ENCODE results near the gene EYS. TPM values are rescaled to one million over a fixed set of nuclear protein-coding genes. Genes with fewer than 3 reads are reported as not detected.

The EYS gene
- total RNA-seq, 2 experiments from 2014 or later: not detected

DNA sequence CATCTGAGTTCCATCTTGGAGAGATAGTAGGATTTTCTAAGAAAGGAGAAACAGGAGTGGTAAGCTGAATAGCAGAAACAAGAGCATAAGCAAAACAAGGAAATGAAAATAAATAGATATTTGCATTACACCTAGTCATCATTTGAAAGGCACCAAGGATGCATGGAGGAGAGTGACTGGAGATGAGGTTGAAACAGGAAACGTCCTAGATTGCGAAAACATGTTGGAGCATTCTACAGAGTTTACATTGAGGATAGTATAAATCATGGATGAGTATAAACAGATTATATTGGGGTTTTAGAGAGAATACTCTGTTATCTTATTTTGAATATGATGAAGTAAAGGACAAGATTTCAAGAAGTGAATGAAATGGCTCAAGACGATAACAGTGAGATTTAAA lies 507.3 kb downstream of the EYS start:
- peaks cover 6% of the 10 kb centered on the region for H3K9me3 Mint-ChIP-seq (ENCODE audit: low read depth)
- H3K36me3 Mint-ChIP-seq: no peaks in the 10 kb centered on the region
- DNase-seq: no peak
- H3K4me3 Mint-ChIP-seq: no peak overlapping the region
- no peaks in the 10 kb centered on the region for H3K27me3 Mint-ChIP-seq
- no peak overlapping the region for H3K27ac Mint-ChIP-seq
- H3K4me1 Mint-ChIP-seq: no peaks in the 10 kb centered on the region
- ATAC-seq: no peak
- CTCF ChIA-PET: no interaction called here

DNA sequence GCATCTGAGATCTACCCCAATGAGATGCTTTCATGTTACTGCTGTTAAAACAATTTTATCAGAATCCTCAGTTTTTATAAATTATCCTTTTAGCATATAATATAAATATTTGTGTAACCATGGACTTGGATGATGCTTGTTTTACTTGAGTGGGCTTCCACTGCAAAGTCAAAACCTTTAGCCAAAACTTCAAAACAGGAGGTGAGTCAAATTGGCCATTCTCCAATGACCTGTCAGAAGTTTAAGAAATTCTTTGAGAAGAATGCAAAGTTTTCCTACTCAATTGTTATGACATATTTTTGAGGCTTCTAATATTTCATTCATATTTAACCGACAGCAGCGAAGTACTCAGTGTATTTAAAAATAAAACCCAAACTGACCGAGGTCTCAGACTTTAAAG lies 507.9 kb downstream of the EYS start:
- DNase-seq: no peak
- no peak for ATAC-seq
- H3K27me3 Mint-ChIP-seq: no peaks in the 10 kb centered on the region
- no peak overlapping the region for H3K27ac Mint-ChIP-seq
- CTCF ChIA-PET: no interaction called here
- peaks cover 6% of the 10 kb centered on the region for H3K9me3 Mint-ChIP-seq (ENCODE audit: low read depth)
- no peaks in the 10 kb centered on the region for H3K36me3 Mint-ChIP-seq
- no peaks in the 10 kb centered on the region for H3K4me1 Mint-ChIP-seq
- H3K4me3 Mint-ChIP-seq: no peak overlapping the region

DNA sequence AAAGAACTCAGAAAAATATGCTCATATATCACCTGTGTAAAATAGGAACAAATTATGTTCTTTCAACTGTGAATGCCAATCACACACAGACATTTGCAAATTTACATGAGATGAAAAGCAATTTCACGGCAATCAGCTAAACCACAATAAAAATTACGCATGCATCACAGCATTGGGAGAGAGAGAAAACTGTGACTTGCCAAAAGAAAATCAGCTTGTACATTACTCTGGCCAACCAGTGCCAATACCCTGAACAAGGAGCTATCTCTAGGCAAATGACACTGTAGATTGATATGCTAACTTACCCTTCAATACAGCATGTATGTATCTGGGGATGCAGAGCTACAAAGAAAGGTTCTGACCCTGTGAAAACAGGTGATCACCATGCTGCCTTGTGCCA lies 515.6 kb downstream of the EYS start:
- Mint-ChIP-seq H3K4me1 (no peaks in the 10 kb centered on the region), H3K9me3 (ENCODE audit: low read depth) (peaks cover 3% of the 10 kb centered on the region), H3K27ac (no peak overlapping the region), H3K36me3 (no peaks in the 10 kb centered on the region), H3K4me3 (no peak overlapping the region), H3K27me3 (no peaks in the 10 kb centered on the region)
- DNase-seq: no peak
- CTCF ChIA-PET: interaction anchor here (0.7 kb wide), 1 partner anchor 1087 kb away, joined by 3 read pairs; no protein-coding TSS in a partner anchor
- no peak for ATAC-seq

DNA sequence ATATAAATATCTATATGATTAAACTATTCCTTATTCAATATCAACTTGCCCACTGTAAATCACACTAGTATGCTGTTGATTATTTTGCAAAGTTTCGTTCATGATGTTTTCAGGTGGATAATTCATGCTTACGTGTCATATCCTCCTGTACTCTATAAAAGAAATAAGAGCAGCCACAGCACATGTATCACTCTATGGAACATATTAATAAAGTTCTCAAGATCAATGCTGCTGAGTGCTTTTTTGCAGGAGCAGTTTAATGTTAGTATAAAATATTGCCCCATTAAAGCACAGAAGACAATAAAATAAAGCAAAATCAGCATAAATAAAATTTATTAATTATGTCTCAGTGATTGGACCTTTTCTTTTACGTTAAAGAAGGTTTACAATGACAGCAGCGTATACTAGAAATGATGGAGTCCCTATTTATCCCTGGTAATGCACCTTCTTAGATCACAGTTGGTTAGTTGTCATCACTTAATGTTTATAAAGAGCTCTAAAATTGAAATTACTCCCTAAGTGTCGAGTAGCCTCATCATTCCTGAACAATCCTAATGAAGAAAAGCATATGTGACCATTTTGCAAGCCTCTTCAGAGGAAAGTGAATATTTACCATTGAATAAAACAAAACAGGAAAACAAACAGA lies 517.7 kb downstream of the EYS start:
- ATAC-seq: no peak
- CTCF ChIA-PET: no interaction called here
- Mint-ChIP-seq H3K27me3 (no peaks in the 10 kb centered on the region), H3K9me3 (ENCODE audit: low read depth) (peaks cover 3% of the 10 kb centered on the region), H3K27ac (no peak overlapping the region), H3K4me3 (no peak overlapping the region), H3K4me1 (no peaks in the 10 kb centered on the region), H3K36me3 (no peaks in the 10 kb centered on the region)
- DNase-seq: no peak

DNA sequence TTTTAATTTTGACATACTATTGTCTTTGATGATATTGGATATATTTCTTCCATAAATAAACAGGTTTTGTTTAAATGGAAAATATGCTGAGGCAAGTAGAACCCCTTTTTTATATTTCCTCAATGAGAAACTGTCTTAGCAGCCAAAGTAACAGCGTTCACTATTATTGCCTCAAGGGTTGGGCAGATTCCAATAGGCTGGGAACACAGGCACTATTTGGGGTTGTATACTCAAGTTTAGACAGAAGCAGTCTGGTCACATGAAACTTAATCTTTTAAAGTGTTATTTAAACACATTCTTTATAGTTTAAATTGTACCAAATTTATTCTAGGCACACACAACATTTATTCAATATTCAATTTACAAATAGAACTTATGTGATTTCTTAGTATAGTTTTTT lies 520.2 kb downstream of the EYS start:
- DNase-seq (no peak), ATAC-seq (no peak)
- H3K4me3 Mint-ChIP-seq: no peak overlapping the region
- H3K36me3 Mint-ChIP-seq: no peaks in the 10 kb centered on the region
- H3K4me1 Mint-ChIP-seq: no peaks in the 10 kb centered on the region
- H3K9me3 Mint-ChIP-seq (ENCODE audit: low read depth): peaks cover 3% of the 10 kb centered on the region
- no peak overlapping the region for H3K27ac Mint-ChIP-seq
- CTCF ChIA-PET: no interaction called here
- H3K27me3 Mint-ChIP-seq: no peaks in the 10 kb centered on the region

DNA sequence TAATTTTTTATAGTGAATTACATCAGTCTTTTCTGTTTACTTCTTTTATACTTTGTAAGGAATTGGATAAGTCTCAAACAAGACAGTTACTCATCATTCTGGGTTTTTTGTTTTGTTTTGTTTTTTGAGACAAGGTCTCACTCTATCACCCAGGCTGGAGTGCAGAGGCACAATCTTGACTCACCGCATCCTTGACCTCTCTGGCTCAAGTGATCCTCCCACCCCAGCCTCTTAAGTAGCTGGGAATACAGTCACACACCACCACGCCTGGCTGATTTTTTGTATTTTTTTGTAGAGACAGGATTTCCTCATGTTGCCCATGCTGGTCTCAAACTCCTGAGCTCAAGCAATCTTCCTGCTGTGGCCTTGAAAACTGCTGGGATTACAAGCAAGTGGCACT lies 524.3 kb downstream of the EYS start:
- H3K4me1 Mint-ChIP-seq: no peaks in the 10 kb centered on the region

DNA sequence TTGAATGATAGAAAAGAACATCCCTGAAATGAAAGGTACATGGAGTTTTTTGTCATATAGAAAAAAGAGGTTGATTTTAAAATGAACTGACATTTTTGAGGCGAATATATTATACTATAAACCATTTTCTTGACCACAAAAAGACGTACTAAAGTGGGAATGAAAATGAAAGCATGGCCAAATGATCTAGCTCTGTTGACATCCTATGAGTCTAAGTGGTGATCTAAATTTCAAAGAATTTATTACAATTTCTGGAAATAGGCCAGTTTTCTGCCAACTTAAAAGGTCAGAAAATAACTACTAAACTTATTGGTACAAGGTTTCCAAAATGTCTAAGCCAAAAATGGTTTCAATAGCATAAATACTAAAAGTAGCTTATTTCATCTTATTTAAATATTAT lies 536.8 kb downstream of the EYS start:
- Mint-ChIP-seq H3K27me3 (no peaks in the 10 kb centered on the region), H3K4me1 (no peaks in the 10 kb centered on the region), H3K27ac (no peak overlapping the region), H3K9me3 (ENCODE audit: low read depth) (peaks cover 4% of the 10 kb centered on the region), H3K36me3 (no peaks in the 10 kb centered on the region), H3K4me3 (no peak overlapping the region)
- DNase-seq (no peak), ATAC-seq (no peak)
- CTCF ChIA-PET: no interaction called here

More for the DNA sequence above, 524.3 kb downstream of the EYS start:
- ATAC-seq (no peak), DNase-seq (no peak)
- H3K9me3 Mint-ChIP-seq (ENCODE audit: low read depth): no peaks in the 10 kb centered on the region
- H3K36me3 Mint-ChIP-seq: no peaks in the 10 kb centered on the region
- H3K4me3 Mint-ChIP-seq: no peak overlapping the region
- CTCF ChIA-PET: no interaction called here
- no peaks in the 10 kb centered on the region for H3K27me3 Mint-ChIP-seq
- no peak overlapping the region for H3K27ac Mint-ChIP-seq

DNA sequence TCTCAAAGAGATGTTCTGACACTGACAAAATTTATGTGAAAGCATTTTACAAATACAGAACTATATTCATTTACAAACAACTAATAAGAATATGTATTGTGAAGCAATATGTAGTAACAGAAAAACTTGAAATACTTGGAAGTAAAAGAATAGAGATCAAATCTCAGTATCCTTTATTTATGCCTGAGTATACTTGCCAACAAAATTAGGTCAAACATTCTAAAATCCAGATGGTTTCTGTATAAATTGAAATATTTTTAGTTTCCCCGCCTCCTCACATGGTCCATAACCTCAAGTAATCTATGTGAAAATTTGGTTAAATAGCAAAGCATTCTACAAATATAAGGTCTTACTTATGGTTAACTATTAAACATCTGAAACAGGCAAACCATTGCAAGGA lies 545.4 kb downstream of the EYS start:
- Mint-ChIP-seq H3K27me3 (no peaks in the 10 kb centered on the region), H3K36me3 (no peaks in the 10 kb centered on the region), H3K9me3 (ENCODE audit: low read depth) (peaks cover 3% of the 10 kb centered on the region), H3K4me3 (no peak overlapping the region), H3K4me1 (no peaks in the 10 kb centered on the region), H3K27ac (no peak overlapping the region)
- CTCF ChIA-PET: no interaction called here
- ATAC-seq (no peak), DNase-seq (no peak)

DNA sequence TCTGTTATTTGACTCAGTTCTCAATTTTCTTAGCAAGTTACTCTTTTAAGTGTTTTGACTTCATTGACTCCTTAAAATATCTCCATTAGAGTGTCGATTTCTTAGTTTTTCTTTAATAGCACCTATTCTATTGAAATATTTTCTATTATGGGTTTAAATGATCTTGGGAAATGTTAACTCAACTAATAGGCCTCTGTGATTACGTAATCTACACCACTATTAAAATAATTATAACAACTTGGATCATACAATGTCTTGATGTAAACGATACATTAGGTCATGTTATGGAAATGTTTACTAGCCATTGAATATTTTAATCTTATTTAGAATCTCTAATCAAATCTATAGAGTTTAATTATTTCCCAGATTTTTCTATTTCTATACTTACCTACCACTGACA lies 550.0 kb downstream of the EYS start:
- H3K27ac Mint-ChIP-seq: no peak overlapping the region
- no peak for DNase-seq

DNA sequence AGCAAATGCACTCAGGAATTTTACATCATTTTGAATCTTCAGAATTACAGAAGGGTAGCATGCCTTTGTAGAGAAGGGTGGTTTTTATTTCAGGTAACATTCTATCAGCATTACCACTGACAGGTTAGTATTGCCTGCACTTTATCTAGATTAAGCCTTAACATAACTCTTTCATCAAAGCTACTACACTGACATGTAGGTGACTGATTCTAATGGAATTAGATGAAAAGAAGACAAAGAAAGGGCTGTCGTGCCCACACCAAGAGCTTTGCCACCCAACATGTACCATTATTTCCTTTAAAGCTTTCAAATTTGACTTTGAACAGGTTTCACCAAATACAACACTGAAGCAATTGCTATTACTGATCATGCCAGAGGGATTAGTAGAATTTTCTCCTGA lies 551.9 kb downstream of the EYS start:
- no peaks in the 10 kb centered on the region for H3K27me3 Mint-ChIP-seq
- H3K9me3 Mint-ChIP-seq (ENCODE audit: low read depth): peaks cover 11% of the 10 kb centered on the region
- CTCF ChIA-PET: no interaction called here
- no peak overlapping the region for H3K27ac Mint-ChIP-seq
- H3K4me1 Mint-ChIP-seq: no peaks in the 10 kb centered on the region
- ATAC-seq: no peak
- H3K36me3 Mint-ChIP-seq: no peaks in the 10 kb centered on the region
- no peak for DNase-seq
- H3K4me3 Mint-ChIP-seq: no peak overlapping the region

More for the DNA sequence above, 550.0 kb downstream of the EYS start:
- H3K27me3 Mint-ChIP-seq: no peaks in the 10 kb centered on the region
- no peaks in the 10 kb centered on the region for H3K4me1 Mint-ChIP-seq
- H3K36me3 Mint-ChIP-seq: no peaks in the 10 kb centered on the region
- no peak overlapping the region for H3K4me3 Mint-ChIP-seq
- peaks cover 7% of the 10 kb centered on the region for H3K9me3 Mint-ChIP-seq (ENCODE audit: low read depth)
- CTCF ChIA-PET: no interaction called here
- no peak for ATAC-seq

DNA sequence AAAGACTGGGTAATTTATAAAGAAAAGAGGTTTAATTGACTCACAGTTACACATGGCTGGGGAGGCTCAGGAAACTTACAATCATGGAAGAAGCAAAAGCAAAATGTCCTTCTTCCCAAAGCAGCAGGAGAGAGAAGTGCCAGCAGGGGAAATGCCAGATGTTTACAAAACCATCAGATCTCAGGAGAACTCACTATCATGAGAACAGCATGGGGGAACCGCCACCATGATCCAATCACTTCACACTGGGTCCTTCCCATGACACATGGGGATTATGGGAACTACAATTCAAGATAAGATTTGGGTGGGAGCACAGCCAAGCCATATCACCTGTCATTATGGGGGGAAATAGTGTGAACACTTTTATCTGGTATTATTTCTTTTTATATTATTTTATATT lies 557.2 kb downstream of the EYS start:
- no peak overlapping the region for H3K4me3 Mint-ChIP-seq
- CTCF ChIA-PET: no interaction called here
- H3K27me3 Mint-ChIP-seq: no peaks in the 10 kb centered on the region
- no peak for DNase-seq
- no peak overlapping the region for H3K27ac Mint-ChIP-seq
- H3K9me3 Mint-ChIP-seq (ENCODE audit: low read depth): peaks cover 15% of the 10 kb centered on the region
- no peaks in the 10 kb centered on the region for H3K4me1 Mint-ChIP-seq
- no peaks in the 10 kb centered on the region for H3K36me3 Mint-ChIP-seq
- ATAC-seq: no peak

DNA sequence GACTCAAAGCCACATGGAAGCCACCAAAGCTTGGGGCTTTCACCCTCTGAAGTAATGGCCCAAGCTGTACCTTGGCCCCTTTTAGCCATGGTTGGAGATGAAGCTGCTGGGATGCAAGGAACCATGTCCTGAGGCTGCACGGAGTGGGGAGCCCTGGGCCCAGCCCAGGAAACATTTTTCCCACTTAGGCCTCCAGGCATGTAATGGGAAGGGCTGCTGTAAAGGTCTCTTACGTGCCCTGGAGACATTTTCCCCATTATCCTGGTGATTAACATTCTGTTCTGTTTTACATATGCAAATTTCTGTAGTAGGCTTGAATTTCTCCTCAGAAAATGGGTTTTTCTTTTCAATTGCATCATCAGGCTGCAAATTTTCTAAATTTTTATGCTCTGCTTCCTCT lies 558.2 kb downstream of the EYS start:
- H3K27ac Mint-ChIP-seq: no peak overlapping the region
- H3K36me3 Mint-ChIP-seq: no peaks in the 10 kb centered on the region
- CTCF ChIA-PET: no interaction called here

DNA sequence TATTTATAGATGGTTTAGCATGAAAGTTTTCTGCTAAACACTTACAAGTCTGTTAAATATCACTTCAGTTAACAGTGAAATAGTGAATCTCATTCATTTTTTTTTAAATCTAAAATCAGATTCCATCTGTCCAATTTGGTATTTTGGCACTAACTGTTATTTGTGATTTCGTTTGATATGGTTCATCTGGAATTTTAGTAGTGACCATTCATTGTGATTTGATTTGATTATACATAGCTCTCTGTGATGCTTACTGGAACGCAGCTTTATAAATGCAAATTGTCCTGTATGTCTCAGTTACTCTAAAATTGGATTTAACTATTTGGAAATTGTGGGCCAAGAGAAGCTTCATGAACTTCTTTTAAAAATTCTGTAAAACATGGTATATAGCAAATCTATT lies 571.5 kb downstream of the EYS start:
- ATAC-seq (no peak), DNase-seq (no peak)
- Mint-ChIP-seq H3K9me3 (ENCODE audit: low read depth) (peaks cover 19% of the 10 kb centered on the region), H3K27ac (no peak overlapping the region), H3K4me3 (no peak overlapping the region), H3K4me1 (no peaks in the 10 kb centered on the region), H3K27me3 (no peaks in the 10 kb centered on the region), H3K36me3 (no peaks in the 10 kb centered on the region)
- CTCF ChIA-PET: no interaction called here

More for the DNA sequence above, 558.2 kb downstream of the EYS start:
- Mint-ChIP-seq H3K9me3 (ENCODE audit: low read depth) (peaks cover 13% of the 10 kb centered on the region), H3K27me3 (no peaks in the 10 kb centered on the region), H3K4me1 (no peaks in the 10 kb centered on the region), H3K4me3 (no peak overlapping the region)
- DNase-seq (no peak), ATAC-seq (no peak)

DNA sequence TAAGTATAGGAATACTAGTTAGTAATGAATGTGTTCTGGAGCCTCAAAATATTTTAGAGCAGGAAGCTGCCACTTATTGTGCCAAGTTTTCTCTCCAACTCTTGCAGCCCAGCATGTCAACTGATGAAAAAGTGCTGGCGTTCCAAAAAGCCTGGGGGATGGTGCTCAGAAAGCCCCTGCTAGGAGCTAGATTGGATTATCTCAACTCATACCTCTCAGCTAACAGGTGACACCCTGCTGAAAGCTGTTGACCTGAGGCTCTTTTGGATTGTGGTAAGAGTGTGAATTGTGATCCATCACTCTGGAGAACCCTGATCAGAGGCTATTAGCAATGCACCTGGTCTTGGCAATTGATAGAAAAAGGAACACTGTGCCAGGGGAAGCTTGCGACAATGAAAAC lies 580.4 kb downstream of the EYS start:
- H3K27me3 Mint-ChIP-seq: no peaks in the 10 kb centered on the region
- no peak overlapping the region for H3K4me3 Mint-ChIP-seq
- H3K36me3 Mint-ChIP-seq: no peaks in the 10 kb centered on the region
- H3K27ac Mint-ChIP-seq: no peak overlapping the region
- peaks cover 8% of the 10 kb centered on the region for H3K9me3 Mint-ChIP-seq (ENCODE audit: low read depth)
- no peaks in the 10 kb centered on the region for H3K4me1 Mint-ChIP-seq
- ATAC-seq (no peak), DNase-seq (no peak)
- CTCF ChIA-PET: no interaction called here

DNA sequence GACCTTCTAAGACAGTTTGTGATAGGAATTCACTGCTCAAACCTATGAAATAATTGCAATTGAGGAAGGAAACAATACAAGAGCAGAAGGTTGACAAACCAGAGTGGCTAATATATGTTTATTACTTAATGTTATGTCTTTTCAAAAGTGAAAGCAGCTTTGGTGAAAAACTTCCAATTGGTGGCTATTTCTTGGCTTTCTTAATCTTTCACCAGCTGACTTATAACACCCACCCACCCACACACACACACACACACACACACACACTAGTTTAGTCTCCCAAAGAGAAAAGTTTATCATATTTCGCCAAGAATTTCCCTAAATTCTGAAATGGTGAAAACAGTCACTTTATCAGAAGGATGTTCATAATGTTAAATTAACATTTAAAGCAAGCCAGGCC lies 583.5 kb downstream of the EYS start:
- DNase-seq (no peak), ATAC-seq (no peak)
- Mint-ChIP-seq H3K27ac (no peak overlapping the region), H3K4me3 (no peak overlapping the region), H3K9me3 (ENCODE audit: low read depth) (peaks cover 6% of the 10 kb centered on the region), H3K36me3 (no peaks in the 10 kb centered on the region), H3K4me1 (no peaks in the 10 kb centered on the region), H3K27me3 (no peaks in the 10 kb centered on the region)
- CTCF ChIA-PET: no interaction called here
